ENCODE results near the gene ZNF343. TPM values are rescaled to one million over a fixed set of nuclear protein-coding genes. Genes with fewer than 3 reads are reported as not detected.

ZNF343 gene
- total and polyA plus RNA-seq, 10 of the 15 experiments (the other 5 are each of a cell fraction or from before 2014, with no cell fraction given), result 1.3 to 11.1 (median 9.0) TPM

DNA sequence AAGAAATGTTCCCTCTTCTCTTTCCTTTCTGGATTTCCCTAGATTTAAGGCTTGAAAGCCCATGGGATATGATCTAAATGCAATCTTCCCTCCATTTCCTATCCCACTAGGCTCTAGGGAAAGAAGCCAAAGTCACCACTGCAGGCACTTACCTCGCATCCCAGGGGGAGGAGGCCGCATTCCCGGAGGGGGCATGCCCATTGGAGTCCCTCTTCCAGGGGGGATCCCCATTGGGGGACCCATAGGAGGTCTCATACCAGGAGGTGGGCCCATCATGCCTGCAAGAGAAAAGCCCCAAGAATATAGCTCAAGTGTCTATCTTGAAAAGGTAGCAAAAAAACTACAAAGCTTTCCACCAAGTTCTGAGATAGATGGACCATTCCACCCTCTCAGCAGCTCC, 46.2 kb downstream of the ZNF343 start:
- POLR2A ChIA-PET, result interaction anchor here (1.1 kb wide), 1 partner anchor 10 kb away, joined by 4 read pairs; no protein-coding TSS in a partner anchor

DNA sequence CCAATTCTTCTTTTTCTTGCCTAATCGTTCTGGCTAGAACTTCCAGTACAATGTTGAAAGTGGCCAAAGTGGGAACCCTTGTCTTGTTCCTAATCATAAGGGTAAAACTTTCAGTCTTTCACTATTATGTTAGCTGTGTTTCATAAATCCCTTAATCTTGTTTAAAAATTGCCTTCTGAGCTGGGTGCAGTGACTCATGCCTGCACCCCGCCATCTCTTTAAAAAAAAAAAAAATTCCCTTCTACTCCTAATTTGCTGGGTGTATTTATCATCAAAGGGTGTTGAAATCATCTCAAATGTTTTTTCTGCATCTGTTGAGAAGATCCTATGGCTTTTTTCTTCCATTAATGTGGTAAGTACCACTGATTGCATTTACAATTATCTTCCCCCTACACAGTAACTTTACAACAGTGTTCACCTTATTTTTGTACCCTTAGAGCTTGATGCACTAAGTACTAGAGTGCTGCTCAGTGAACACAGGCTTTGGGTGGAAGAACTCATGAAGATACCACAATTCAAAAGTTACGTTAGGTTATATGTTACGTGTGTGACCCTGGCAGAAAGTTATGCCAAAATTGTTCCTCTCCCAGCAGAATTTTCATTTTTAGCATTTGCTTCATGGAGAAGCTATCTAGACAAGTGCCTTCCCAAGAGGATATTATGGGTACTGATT, 47.8 kb downstream of the ZNF343 start:
- SMC1A ChIA-PET (ENCODE audit: uncharacterized antibody, unreplicated experiment), result interaction anchor here (1.0 to 1.4 kb wide), 2 partner anchors 10 to 47 kb away, joined by 3 read pairs; partner anchors contain the start of gene SNRPB
- CTCF ChIA-PET, result interaction anchor here (1.0 to 1.3 kb wide), 3 partner anchors 9 to 253 kb away, joined by 3 to 6 read pairs (median 4); partner anchors contain the start of gene SNRPB
- no peak for DNase-seq (ENCODE audit: low read depth, low spot score)

More for the DNA sequence above, 46.2 kb downstream of the ZNF343 start:
- ChIA-PET RAD21 (ENCODE audit: unreplicated experiment) (no interaction called here), CTCF (interaction anchor here (0.8 to 1.2 kb wide), 2 partner anchors 10 to 57 kb away, joined by 3 to 4 read pairs; no protein-coding TSS in a partner anchor), SMC1A (ENCODE audit: uncharacterized antibody, unreplicated experiment) (no interaction called here)
- Histone ChIP-seq H3K9ac (ENCODE audit: control insufficient read depth, insufficient read depth, low read length) (no peak overlapping the region), H3K4me2 (ENCODE audit: control insufficient read depth, insufficient read depth) (no peak overlapping the region), H3K79me2 (ENCODE audit: control insufficient read depth, insufficient read depth, low read length) (peaks cover 25% of the 10 kb centered on the region), H3K4me3 (no peak overlapping the region), H3K27ac (ENCODE audit: control insufficient read depth, insufficient read depth) (no peak overlapping the region), H3K4me1 (ENCODE audit: control insufficient read depth, insufficient read depth, low read length) (no peaks in the 10 kb centered on the region), H3K36me3 (ENCODE audit: control insufficient read depth in 2 of 2, insufficient read depth in 2 of 2, low read length in 1 of 2) (peaks cover 24 to 80% of the 10 kb centered on the region in 2 experiments), H3K27me3 (replicated peaks in 1 of 2; ENCODE audit: control insufficient read depth in 2 of 2, insufficient read depth in 2 of 2, low read length in 1 of 2) (no peaks in the 10 kb centered on the region), H3K9me3 (replicated peaks; ENCODE audit: control insufficient read depth, insufficient read depth, low read length) (no peaks in the 10 kb centered on the region), H4K20me1 (ENCODE audit: control insufficient read depth, insufficient read depth) (peaks cover 7% of the 10 kb centered on the region; the same call in 1 of the 2 replicates), H2AFZ (ENCODE audit: control insufficient read depth, low read depth, low read length) (no peak overlapping the region)
- FAIRE-seq, result no peak
- intact Hi-C loops (cut with micrococcal nuclease; ENCODE audit: unreplicated experiment), result no loop called here
- DNase-seq (ENCODE audit: low read depth, low spot score), result no peak
- in situ Hi-C loops (cut with MboI), result no loop called here
- TF ChIP-seq POLR2A (IDR thresholded peaks at IDR 0.05; ENCODE audit: low read depth, low read length) (peak; percentile 34; the same call in 1 of the 2 replicates), BMI1 (IDR thresholded peaks at IDR 0.05; ENCODE audit: borderline replicate concordance) (no peak)
- no peak for ATAC-seq
- 100% methylated on average over 3 of the region's 3 CpGs for WGBS (ENCODE audit: insufficient coverage, insufficient replicate concordance, low lambda C conversion rate, missing lambda C conversion rate)
- no TSS peak for BruUV-seq (replicated peaks)

More for the DNA sequence above, 47.8 kb downstream of the ZNF343 start:
- Histone ChIP-seq H3K27me3 (replicated peaks in 1 of 2; ENCODE audit: control insufficient read depth in 2 of 2, insufficient read depth in 2 of 2, low read length in 1 of 2) (no peaks in the 10 kb centered on the region), H3K4me2 (ENCODE audit: control insufficient read depth, insufficient read depth) (no peak overlapping the region), H2AFZ (ENCODE audit: control insufficient read depth, low read depth, low read length) (no peak overlapping the region), H3K4me3 (no peak overlapping the region), H4K20me1 (ENCODE audit: control insufficient read depth, insufficient read depth) (no peaks in the 10 kb centered on the region), H3K4me1 (ENCODE audit: control insufficient read depth, insufficient read depth, low read length) (no peaks in the 10 kb centered on the region), H3K36me3 (ENCODE audit: control insufficient read depth in 2 of 2, insufficient read depth in 2 of 2, low read length in 1 of 2) (peaks cover 22 to 67% of the 10 kb centered on the region in 2 experiments), H3K79me2 (ENCODE audit: control insufficient read depth, insufficient read depth, low read length) (peaks cover 10% of the 10 kb centered on the region), H3K9me3 (replicated peaks; ENCODE audit: control insufficient read depth, insufficient read depth, low read length) (no peaks in the 10 kb centered on the region), H3K27ac (ENCODE audit: control insufficient read depth, insufficient read depth) (no peak overlapping the region), H3K9ac (ENCODE audit: control insufficient read depth, insufficient read depth, low read length) (no peak overlapping the region)
- ATAC-seq (no peak), FAIRE-seq (no peak)
- in situ Hi-C loops (cut with MboI) (no loop called here), intact Hi-C loops (cut with micrococcal nuclease; ENCODE audit: unreplicated experiment) (no loop called here)
- POLR2A ChIA-PET, result interaction anchor here (1.6 kb wide), 1 partner anchor 10 kb away, joined by 7 read pairs; the partner anchor contains the start of gene SNRPB
- BruUV-seq (replicated peaks), result no TSS peak
- 98% methylated on average over 4 of the region's 4 CpGs for WGBS (ENCODE audit: insufficient coverage, insufficient replicate concordance, low lambda C conversion rate, missing lambda C conversion rate)
- TF ChIP-seq POLR2AphosphoS5 (IDR thresholded peaks at IDR 0.05; ENCODE audit: low read length), result peak; percentile 25; the same call in 1 of the 2 replicates
- no peak for TF ChIP-seq CBFB (IDR thresholded peaks at IDR 0.05; ENCODE audit: low read depth)
- 0 out of 2 replicates have a peak, but pooled peaks have one; percentile 5 for TF ChIP-seq POLR2A (IDR thresholded peaks at IDR 0.05; ENCODE audit: low read depth, low read length)
- RAD21 ChIA-PET (ENCODE audit: unreplicated experiment), result no interaction called here
